ENCODE measurements around the gene APBA2. TPM values are rescaled to one million over a fixed set of nuclear protein-coding genes. Genes with fewer than 3 reads are reported as not detected.

APBA2 gene
- total RNA-seq, 1 donor from 2014 or later: 51.4 TPM

- DNase-seq (ENCODE audit: low read depth): no peak
- Histone ChIP-seq H3K36me3 (ENCODE audit: control insufficient read depth, insufficient read depth, low read length) (no peaks in the 10 kb centered on the region), H3K27me3 (ENCODE audit: control insufficient read depth, insufficient read depth, low read length) (no peaks in the 10 kb centered on the region), H3K4me3 (ENCODE audit: low read depth, low read length) (no peak overlapping the region)
- no peak for TF ChIP-seq CTCF (IDR thresholded peaks at IDR 0.05; ENCODE audit: insufficient read depth, low read length, poor library complexity, severe bottlenecking)
Measured at GRCh38 chr15:29081781-29082180, 196.0 kb downstream of the APBA2 start.

- TF ChIP-seq CTCF (IDR thresholded peaks at IDR 0.05; ENCODE audit: insufficient read depth, low read length, poor library complexity, severe bottlenecking): no peak
- Histone ChIP-seq H3K36me3 (ENCODE audit: control insufficient read depth, insufficient read depth, low read length) (no peaks in the 10 kb centered on the region), H3K27me3 (ENCODE audit: control insufficient read depth, insufficient read depth, low read length) (no peaks in the 10 kb centered on the region), H3K4me3 (ENCODE audit: low read depth, low read length) (no peak overlapping the region)
- DNase-seq (ENCODE audit: low read depth): no peak
Measured at GRCh38 chr15:29083161-29083560, 197.4 kb downstream of the APBA2 start.

GRCh38 chr15:29083858-29084257 is 198.1 kb downstream of the APBA2 start:
- Histone ChIP-seq H3K27me3 (ENCODE audit: control insufficient read depth, insufficient read depth, low read length) (no peaks in the 10 kb centered on the region), H3K4me3 (ENCODE audit: low read depth, low read length) (no peak overlapping the region), H3K36me3 (ENCODE audit: control insufficient read depth, insufficient read depth, low read length) (no peaks in the 10 kb centered on the region)
- DNase-seq (ENCODE audit: low read depth): no peak
- no peak for TF ChIP-seq CTCF (IDR thresholded peaks at IDR 0.05; ENCODE audit: insufficient read depth, low read length, poor library complexity, severe bottlenecking)

- no peaks in the 10 kb centered on the region for H3K36me3 ChIP-seq (ENCODE audit: control insufficient read depth, insufficient read depth, low read length)
- TF ChIP-seq CTCF (IDR thresholded peaks at IDR 0.05; ENCODE audit: insufficient read depth, low read length, poor library complexity, severe bottlenecking): no peak
- no peak for DNase-seq (ENCODE audit: low read depth)
Measured at GRCh38 chr15:29086001-29086400, 200.2 kb downstream of the APBA2 start.

GRCh38 chr15:29086891-29087290 is 201.1 kb downstream of the APBA2 start:
- no peak for TF ChIP-seq CTCF (IDR thresholded peaks at IDR 0.05; ENCODE audit: insufficient read depth, low read length, poor library complexity, severe bottlenecking)
- H3K36me3 ChIP-seq (ENCODE audit: control insufficient read depth, insufficient read depth, low read length): no peaks in the 10 kb centered on the region
- no peak for DNase-seq (ENCODE audit: low read depth)
- H3K4me3 ChIP-seq (ENCODE audit: low read depth, low read length): no peak overlapping the region
- no peaks in the 10 kb centered on the region for H3K27me3 ChIP-seq (ENCODE audit: control insufficient read depth, insufficient read depth, low read length)

More at GRCh38 chr15:29086001-29086400, 200.2 kb downstream of the APBA2 start:
- no peaks in the 10 kb centered on the region for H3K27me3 ChIP-seq (ENCODE audit: control insufficient read depth, insufficient read depth, low read length)
- H3K4me3 ChIP-seq (ENCODE audit: low read depth, low read length): no peak overlapping the region

GRCh38 chr15:29087521-29088285 is 201.9 kb downstream of the APBA2 start:
- TF ChIP-seq CTCF (IDR thresholded peaks at IDR 0.05; ENCODE audit: insufficient read depth, low read length, poor library complexity, severe bottlenecking): no peak
- DNase-seq (ENCODE audit: low read depth): no peak
- Histone ChIP-seq H3K4me3 (ENCODE audit: low read depth, low read length) (no peak overlapping the region), H3K36me3 (ENCODE audit: control insufficient read depth, insufficient read depth, low read length) (no peaks in the 10 kb centered on the region), H3K27me3 (ENCODE audit: control insufficient read depth, insufficient read depth, low read length) (no peaks in the 10 kb centered on the region)
